ENCODE measurements around the gene GOLGA8B. TPM values are rescaled to one million over a fixed set of nuclear protein-coding genes. Genes with fewer than 3 reads are reported as not detected.

The GOLGA8B gene
- total RNA-seq, 3 donors from 2014 or later (not counting 1 experiment from before 2014, with no cell fraction given): 156 to 239 (median 183) TPM

GRCh38 chr15:34603095-34603494 is 19.6 kb upstream of the GOLGA8B start:
- 69% methylated on average over 8 of the region's 8 CpGs for WGBS (ENCODE audit: insufficient coverage)
- no peak for DNase-seq

GRCh38 chr15:34600923-34601322 is 17.5 kb upstream of the GOLGA8B start:
- Histone ChIP-seq H3K4me1 (ENCODE audit: control insufficient read depth, insufficient read depth, low read length) (no peaks in the 10 kb centered on the region), H3K27ac (ENCODE audit: low read length) (no peak overlapping the region), H3K27me3 (ENCODE audit: control insufficient read depth, insufficient read depth, low read length) (no peaks in the 10 kb centered on the region), H3K36me3 (ENCODE audit: control insufficient read depth, insufficient read depth, low read length) (no peaks in the 10 kb centered on the region), H3K9me3 (ENCODE audit: control insufficient read depth, insufficient read depth, low read length) (no peaks in the 10 kb centered on the region), H3K4me3 (ENCODE audit: low read length) (no peak overlapping the region)
- ATAC-seq (no peak), DNase-seq (no peak)
- no peak for TF ChIP-seq CTCF (IDR thresholded peaks at IDR 0.05)
- H3K4me1 Mint-ChIP-seq: no peaks in the 10 kb centered on the region
- H3K27ac Mint-ChIP-seq: no peak overlapping the region
- H3K9me3 Mint-ChIP-seq: no peaks in the 10 kb centered on the region
- intact Hi-C loops (cut with micrococcal nuclease): no loop called here
- no peaks in the 10 kb centered on the region for H3K36me3 Mint-ChIP-seq
- H3K4me3 Mint-ChIP-seq: no peak overlapping the region
- peaks cover 25 to 38% of the 10 kb centered on the region in 2 donors for H3K27me3 Mint-ChIP-seq (ENCODE audit: low read depth in 2 of 2)

More at GRCh38 chr15:34603095-34603494, 19.6 kb upstream of the GOLGA8B start:
- ATAC-seq: no peak
- TF ChIP-seq CTCF (IDR thresholded peaks at IDR 0.05): no peak
- Histone ChIP-seq H3K9me3 (ENCODE audit: control insufficient read depth, insufficient read depth, low read length) (no peaks in the 10 kb centered on the region), H3K27me3 (ENCODE audit: control insufficient read depth, insufficient read depth, low read length) (no peaks in the 10 kb centered on the region), H3K27ac (ENCODE audit: low read length) (no peak overlapping the region), H3K4me1 (ENCODE audit: control insufficient read depth, insufficient read depth, low read length) (no peaks in the 10 kb centered on the region), H3K4me3 (ENCODE audit: low read length) (no peak overlapping the region), H3K36me3 (ENCODE audit: control insufficient read depth, insufficient read depth, low read length) (no peaks in the 10 kb centered on the region)
- Mint-ChIP-seq H3K9me3 (no peaks in the 10 kb centered on the region), H3K27me3 (ENCODE audit: low read depth in 2 of 2) (peaks cover 28 to 38% of the 10 kb centered on the region in 2 donors), H3K36me3 (no peaks in the 10 kb centered on the region), H3K4me1 (no peaks in the 10 kb centered on the region), H3K27ac (no peak overlapping the region), H3K4me3 (no peak overlapping the region)
- intact Hi-C loops (cut with micrococcal nuclease): no loop called here

GRCh38 chr15:34598799-34599585 is 15.5 kb upstream of the GOLGA8B start:
- 100% methylated on average over 1 of the region's 2 CpGs for WGBS (ENCODE audit: insufficient coverage)

More at GRCh38 chr15:34598799-34599585, 15.5 kb upstream of the GOLGA8B start:
- Mint-ChIP-seq H3K36me3 (no peaks in the 10 kb centered on the region), H3K4me3 (no peak overlapping the region), H3K9me3 (no peaks in the 10 kb centered on the region), H3K27ac (no peak overlapping the region), H3K27me3 (ENCODE audit: low read depth in 2 of 2) (peaks cover 20 to 32% of the 10 kb centered on the region in 2 donors), H3K4me1 (no peaks in the 10 kb centered on the region)
- no peaks in the 10 kb centered on the region for H3K27me3 ChIP-seq (ENCODE audit: control insufficient read depth, insufficient read depth, low read length)
- no peak overlapping the region for H3K27ac ChIP-seq (ENCODE audit: low read length)
- no peak for DNase-seq
- intact Hi-C loops (cut with micrococcal nuclease): no loop called here
- H3K9me3 ChIP-seq (ENCODE audit: control insufficient read depth, insufficient read depth, low read length): no peaks in the 10 kb centered on the region
- no peak overlapping the region for H3K4me3 ChIP-seq (ENCODE audit: low read length)
- no peak for ATAC-seq
- TF ChIP-seq CTCF (IDR thresholded peaks at IDR 0.05): no peak
- no peaks in the 10 kb centered on the region for H3K4me1 ChIP-seq (ENCODE audit: control insufficient read depth, insufficient read depth, low read length)
- H3K36me3 ChIP-seq (ENCODE audit: control insufficient read depth, insufficient read depth, low read length): no peaks in the 10 kb centered on the region
